ENCODE data around the gene HK3. TPM values are rescaled to one million over a fixed set of nuclear protein-coding genes. Genes with fewer than 3 reads are reported as not detected.

The HK3 gene
- total RNA-seq, 2 donors from 2014 or later: 1.8 to 3.6 TPM

- Histone ChIP-seq H3K27ac (no peak overlapping the region), H3K4me3 (no peak overlapping the region), H3K36me3 (replicated peaks in 1 of 2; ENCODE audit: insufficient read depth in 1 of 2, low read depth in 2 of 2) (no peaks in the 10 kb centered on the region), H3K27me3 (no peaks in the 10 kb centered on the region), H3K4me1 (no peaks in the 10 kb centered on the region), H3K9me3 (no peaks in the 10 kb centered on the region)
- ATAC-seq (no peak), DNase-seq (no peak)
- TF ChIP-seq CTCF (IDR thresholded peaks at IDR 0.05) (no peak), POLR2A (IDR thresholded peaks at IDR 0.05) (no peak)
- 17 to 51% methylated on average over 1 to 5 of the region's 5 CpGs for WGBS, 2 donors
- intact Hi-C loops (cut with DNase I): no loop called here
Observed at GRCh38 chr5:176863765-176864098, 35.4 kb downstream of the HK3 start.

DNA sequence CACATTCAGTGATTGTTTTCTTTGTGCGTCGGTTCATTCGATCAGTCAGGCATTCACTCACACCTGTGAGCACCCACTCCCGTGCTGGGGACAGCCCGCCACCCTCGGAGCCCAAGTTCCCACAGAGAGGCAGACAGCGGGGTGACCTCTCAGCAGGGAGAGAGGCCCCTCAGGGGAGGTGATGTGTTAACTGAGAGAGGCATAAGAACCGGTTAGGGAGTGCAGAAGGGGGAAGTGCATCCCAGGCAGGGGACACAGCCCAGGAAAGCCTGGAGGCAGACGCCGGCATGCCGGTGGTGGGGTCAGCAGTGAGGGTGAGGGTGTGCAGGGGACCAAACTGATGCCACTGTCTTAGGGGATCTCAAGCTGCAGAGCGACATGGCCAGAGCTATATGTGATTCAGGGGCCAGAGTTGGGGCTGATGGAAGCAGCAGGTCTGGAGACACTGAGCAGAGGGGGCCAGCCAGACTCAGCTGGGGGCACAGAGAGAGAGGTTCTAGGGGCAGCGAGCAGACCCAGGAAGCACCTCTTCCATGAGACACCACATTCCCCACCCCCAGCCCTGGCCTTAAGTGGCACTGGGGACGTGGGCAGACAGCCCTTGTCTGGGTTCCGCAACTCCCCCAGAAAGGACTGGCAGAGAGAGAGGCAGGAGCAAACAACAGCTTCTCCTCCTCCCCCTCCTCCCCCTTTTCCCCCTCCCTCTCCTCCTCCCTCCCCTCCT, 35.9 kb downstream of the HK3 start:
- no peak for DNase-seq
- H3K36me3 ChIP-seq (replicated peaks in 1 of 2; ENCODE audit: insufficient read depth in 1 of 2, low read depth in 2 of 2): no peaks in the 10 kb centered on the region
- no peaks in the 10 kb centered on the region for H3K9me3 ChIP-seq
- H3K4me1 ChIP-seq: no peaks in the 10 kb centered on the region
- ATAC-seq: no peak
- no peak overlapping the region for H3K4me3 ChIP-seq
- no peak overlapping the region for H3K27ac ChIP-seq
- intact Hi-C loops (cut with DNase I): no loop called here
- H3K27me3 ChIP-seq: no peaks in the 10 kb centered on the region
- no peak for TF ChIP-seq CTCF (IDR thresholded peaks at IDR 0.05)
- TF ChIP-seq POLR2A (IDR thresholded peaks at IDR 0.05): no peak
- WGBS, 2 donors: 18 to 21% methylated on average over 14 to 15 of the region's 15 CpGs

DNA sequence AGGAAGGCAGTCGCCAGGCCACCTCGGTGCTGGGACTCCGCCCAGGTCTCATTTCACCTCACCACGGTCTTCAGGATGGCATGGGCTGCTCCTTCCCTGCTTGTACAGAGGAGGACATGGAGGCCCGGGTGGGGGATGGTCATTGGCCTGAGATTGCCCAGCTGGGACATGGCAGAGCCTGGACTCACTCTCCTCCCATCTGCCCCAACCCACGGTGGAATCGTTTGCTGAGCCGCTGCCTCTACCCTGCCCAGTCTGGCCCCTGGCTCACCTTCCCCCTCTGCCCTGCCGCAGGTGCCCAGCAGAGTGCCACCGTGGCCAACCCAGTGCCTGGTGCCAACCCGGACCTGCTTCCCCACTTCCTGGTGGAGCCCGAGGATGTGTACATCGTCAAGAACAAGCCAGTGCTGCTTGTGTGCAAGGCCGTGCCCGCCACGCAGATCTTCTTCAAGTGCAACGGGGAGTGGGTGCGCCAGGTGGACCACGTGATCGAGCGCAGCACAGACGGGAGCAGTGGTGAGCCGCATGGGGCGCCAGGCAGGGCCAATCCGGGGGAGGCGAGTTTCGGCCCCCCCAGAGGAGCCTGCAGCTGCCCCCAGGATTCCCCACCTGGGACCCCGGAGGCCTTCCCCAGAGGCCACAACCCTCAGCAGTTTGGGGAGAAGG, 36.7 kb downstream of the HK3 start:
- DNase-seq (no peak), ATAC-seq (no peak)
- no peak for TF ChIP-seq POLR2A (IDR thresholded peaks at IDR 0.05)
- TF ChIP-seq CTCF (IDR thresholded peaks at IDR 0.05): no peak
- Histone ChIP-seq H3K4me1 (no peaks in the 10 kb centered on the region), H3K9me3 (no peaks in the 10 kb centered on the region), H3K27ac (no peak overlapping the region), H3K27me3 (no peaks in the 10 kb centered on the region), H3K4me3 (no peak overlapping the region), H3K36me3 (replicated peaks in 1 of 2; ENCODE audit: insufficient read depth in 1 of 2, low read depth in 2 of 2) (no peaks in the 10 kb centered on the region)
- WGBS, 2 donors: 8 to 45% methylated on average over 5 to 27 of the region's 28 CpGs
- intact Hi-C loops (cut with DNase I): no loop called here

- Histone ChIP-seq H3K9me3 (no peaks in the 10 kb centered on the region), H3K27ac (no peak overlapping the region), H3K4me1 (no peaks in the 10 kb centered on the region), H3K4me3 (no peak overlapping the region), H3K27me3 (no peaks in the 10 kb centered on the region), H3K36me3 (replicated peaks in 1 of 2; ENCODE audit: insufficient read depth in 1 of 2, low read depth in 2 of 2) (no peaks in the 10 kb centered on the region)
- TF ChIP-seq CTCF (IDR thresholded peaks at IDR 0.05) (no peak), POLR2A (IDR thresholded peaks at IDR 0.05) (no peak)
- no peak for ATAC-seq
- DNase-seq: no peak
- intact Hi-C loops (cut with DNase I): no loop called here
- 71 to 75% methylated on average over 1 to 10 of the region's 11 CpGs for WGBS, 2 donors
Observed at GRCh38 chr5:176861276-176861675, 37.9 kb downstream of the HK3 start.

DNA sequence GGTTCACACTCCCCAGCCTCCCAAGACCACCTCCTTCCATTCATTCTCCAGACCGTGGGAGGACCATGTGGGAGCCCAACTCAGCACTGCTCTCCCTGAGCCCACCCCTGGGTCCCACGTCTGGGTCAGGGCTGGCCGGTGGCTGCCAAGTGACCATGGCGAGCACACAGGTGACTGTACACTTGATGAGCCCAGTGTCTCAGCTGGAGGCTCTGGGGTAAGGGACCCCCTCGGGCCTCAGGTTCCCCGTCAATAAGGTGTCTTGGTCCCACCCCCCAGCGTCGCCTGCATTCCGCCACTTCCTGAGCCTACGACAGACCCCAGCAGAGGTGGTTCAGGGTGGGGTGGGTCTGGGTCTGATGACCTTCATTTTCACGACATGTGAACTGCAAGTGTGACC, 38.8 kb downstream of the HK3 start:
- Histone ChIP-seq H3K4me1 (no peaks in the 10 kb centered on the region), H3K27me3 (no peaks in the 10 kb centered on the region), H3K27ac (no peak overlapping the region), H3K9me3 (no peaks in the 10 kb centered on the region), H3K4me3 (no peak overlapping the region), H3K36me3 (replicated peaks in 1 of 2; ENCODE audit: insufficient read depth in 1 of 2, low read depth in 2 of 2) (no peaks in the 10 kb centered on the region)
- ATAC-seq (no peak), DNase-seq (no peak)
- intact Hi-C loops (cut with DNase I): no loop called here
- 51 to 60% methylated on average over 5 to 11 of the region's 11 CpGs for WGBS, 2 donors
- TF ChIP-seq POLR2A (IDR thresholded peaks at IDR 0.05): no peak
- no peak for TF ChIP-seq CTCF (IDR thresholded peaks at IDR 0.05)

All from body of pancreas (tissue), 4 donors.